ENCODE results near the gene IPO11.

GRCh38 chr5:62569470-62569869 lies 156.9 kb downstream of the IPO11 start:
- TF ChIP-seq CTCF (conservative IDR thresholded peaks at IDR 0.05; ENCODE audit: low read length) (no peak), EZH2phosphoT487 (IDR thresholded peaks at IDR 0.05; ENCODE audit: borderline replicate concordance) (no peak)

Measured in Loucy (cell line).